ENCODE data around the gene GTF2A2. TPM values are rescaled to one million over a fixed set of nuclear protein-coding genes. Genes with fewer than 3 reads are reported as not detected.

The GTF2A2 gene
- polyA plus RNA-seq, 1 donor from 2014 or later: 171 TPM

- Histone ChIP-seq H3K9me3 (ENCODE audit: low read length) (no peaks in the 10 kb centered on the region), H2AFZ (ENCODE audit: low read depth, low read length) (no peak overlapping the region), H3K36me3 (ENCODE audit: insufficient read depth, low read length) (no peaks in the 10 kb centered on the region), H3K4me3 (ENCODE audit: low read length) (no peak overlapping the region), H3K27ac (ENCODE audit: low read length) (no peak overlapping the region), H3K79me2 (replicated peaks; ENCODE audit: insufficient read depth, low read length) (no peaks in the 10 kb centered on the region), H3K4me2 (ENCODE audit: low read length) (no peak overlapping the region), H3K27me3 (ENCODE audit: insufficient read depth, low read depth, low read length) (no peaks in the 10 kb centered on the region), H4K20me1 (ENCODE audit: insufficient read depth) (no peaks in the 10 kb centered on the region), H3K9ac (ENCODE audit: low read length) (no peak overlapping the region), H3F3A (ENCODE audit: insufficient read depth, low read length, poor library complexity, severe bottlenecking) (peaks cover 1% of the 10 kb centered on the region), H3K9me2 (ENCODE audit: insufficient read depth, low read length) (no peaks in the 10 kb centered on the region)
- TF ChIP-seq EZH2 (IDR thresholded peaks at IDR 0.05; ENCODE audit: borderline replicate concordance, insufficient read depth, low read length, poor library complexity, severe bottlenecking) (no peak), CTCF (IDR thresholded peaks at IDR 0.05; ENCODE audit: poor library complexity, severe bottlenecking) (no peak), MXI1 (conservative IDR thresholded peaks at IDR 0.05; ENCODE audit: poor library complexity, severe bottlenecking) (no peak), SMC3 (conservative IDR thresholded peaks at IDR 0.05; ENCODE audit: poor library complexity) (no peak), REST (IDR thresholded peaks at IDR 0.05; ENCODE audit: borderline replicate concordance) (no peak), EP300 (conservative IDR thresholded peaks at IDR 0.05; ENCODE audit: poor library complexity, severe bottlenecking) (no peak), RAD21 (conservative IDR thresholded peaks at IDR 0.05) (no peak), TAF1 (IDR thresholded peaks at IDR 0.05; ENCODE audit: low read depth) (no peak), POLR2AphosphoS5 (IDR thresholded peaks at IDR 0.05) (no peak)
These were observed 37.5 kb upstream of the GTF2A2 start for GRCh38 chr15:59694779-59695178.

GRCh38 chr15:59691194-59691805 lies 34.0 kb upstream of the GTF2A2 start:
- Histone ChIP-seq H3K27ac (ENCODE audit: low read length) (no peak overlapping the region), H3K9ac (ENCODE audit: low read length) (no peak overlapping the region), H3K9me2 (ENCODE audit: insufficient read depth, low read length) (no peaks in the 10 kb centered on the region), H3K9me3 (ENCODE audit: low read length) (no peaks in the 10 kb centered on the region), H2AFZ (ENCODE audit: low read depth, low read length) (no peak overlapping the region), H4K20me1 (ENCODE audit: insufficient read depth) (no peaks in the 10 kb centered on the region), H3K27me3 (ENCODE audit: insufficient read depth, low read depth, low read length) (no peaks in the 10 kb centered on the region), H3F3A (ENCODE audit: insufficient read depth, low read length, poor library complexity, severe bottlenecking) (peaks cover 4% of the 10 kb centered on the region), H3K36me3 (ENCODE audit: insufficient read depth, low read length) (no peaks in the 10 kb centered on the region), H3K4me3 (ENCODE audit: low read length) (no peak overlapping the region), H3K79me2 (replicated peaks; ENCODE audit: insufficient read depth, low read length) (peaks cover 26% of the 10 kb centered on the region), H3K4me2 (ENCODE audit: low read length) (no peak overlapping the region)
- TF ChIP-seq TAF1 (IDR thresholded peaks at IDR 0.05; ENCODE audit: low read depth) (no peak), EP300 (conservative IDR thresholded peaks at IDR 0.05; ENCODE audit: poor library complexity, severe bottlenecking) (no peak), MXI1 (conservative IDR thresholded peaks at IDR 0.05; ENCODE audit: poor library complexity, severe bottlenecking) (no peak), RAD21 (conservative IDR thresholded peaks at IDR 0.05) (peak; percentile 77), POLR2AphosphoS5 (IDR thresholded peaks at IDR 0.05) (no peak), CTCF (IDR thresholded peaks at IDR 0.05; ENCODE audit: poor library complexity, severe bottlenecking) (peak; percentile 78), REST (IDR thresholded peaks at IDR 0.05; ENCODE audit: borderline replicate concordance) (no peak), SMC3 (conservative IDR thresholded peaks at IDR 0.05; ENCODE audit: poor library complexity) (peak; percentile 82)

Measured in neural cell (in vitro differentiated cells).